GM12892 (cell line): ENCODE data around the gene RIBC2.
A peak's percentile ranks its signal among the peaks of the same experiment; 100 is the strongest.
"Not testable (repeated sequence)": the region's sequence is repeated elsewhere in the genome, so short reads cannot be mapped to it uniquely, and the experiment has no call there.

Experiments used
- DNase-seq: peaks from one replicate; pipeline ENCODE4 v3.0.0; 2011; ENCODE audit not compliant: insufficient read length
- FAIRE-seq: peaks from 2 replicates; lab custom pipeline; 2011; peaks lifted over from hg19 to GRCh38; lab: Jason Lieb, UNC
- POLR2A ChIP-seq: IDR thresholded peaks from 2 replicates; pipeline ENCODE4 v1.6.1; 2011; ENCODE audit warnings: low read depth, low read length, control low read depth
- POLR2AphosphoS5 ChIP-seq: IDR thresholded peaks from 2 replicates; pipeline ENCODE4 v1.6.1; 2011; ENCODE audit warnings: low read depth, low read length, control low read depth
- TAF1 ChIP-seq: IDR thresholded peaks from 2 replicates; pipeline ENCODE4 v1.6.1; 2011; ENCODE audit warnings: low read depth, mild to moderate bottlenecking, control low read depth, low read length, borderline replicate concordance

RIBC2 gene

GRCh38 chr22:45438336-45438735 lies 24.8 kb downstream of the RIBC2 start:
- no peak for TF ChIP-seq TAF1
- TF ChIP-seq POLR2A = no peak
- TF ChIP-seq POLR2AphosphoS5 = no peak
- DNase-seq (no peak), FAIRE-seq (no peak)

- FAIRE-seq, DNase-seq: not testable (repeated sequence)
These were observed 27.2 kb downstream of the RIBC2 start for GRCh38 chr22:45440688-45441087.

- TF ChIP-seq POLR2AphosphoS5 (no peak), POLR2A (no peak), TAF1 (no peak)
- no peak for DNase-seq
- peak; percentile 27 for FAIRE-seq
These were observed 27.6 kb downstream of the RIBC2 start for GRCh38 chr22:45441138-45441537.

GRCh38 chr22:45442116-45442515 lies 28.6 kb downstream of the RIBC2 start:
- no peak for FAIRE-seq
- TF ChIP-seq POLR2A (no peak), POLR2AphosphoS5 (no peak), TAF1 (no peak)
- no peak for DNase-seq

GRCh38 chr22:45444168-45444567 lies 30.7 kb downstream of the RIBC2 start:
- no peak for TF ChIP-seq TAF1
- no peak for TF ChIP-seq POLR2A
- TF ChIP-seq POLR2AphosphoS5 = no peak
- no peak for DNase-seq
- no peak for FAIRE-seq

- TF ChIP-seq TAF1 (no peak), POLR2AphosphoS5 (no peak), POLR2A (no peak)
- FAIRE-seq (no peak), DNase-seq (no peak)
These were observed 31.7 kb downstream of the RIBC2 start for GRCh38 chr22:45445031-45445710.

GRCh38 chr22:45446216-45446615 lies 32.7 kb downstream of the RIBC2 start:
- DNase-seq (no peak), FAIRE-seq (no peak)
- TF ChIP-seq TAF1 = no peak
- no peak for TF ChIP-seq POLR2AphosphoS5
- TF ChIP-seq POLR2A = no peak

- FAIRE-seq, DNase-seq: not testable (repeated sequence)
These were observed 34.1 kb downstream of the RIBC2 start for GRCh38 chr22:45447596-45447995.

GRCh38 chr22:45448431-45448830 lies 34.9 kb downstream of the RIBC2 start:
- TF ChIP-seq POLR2A (no peak), POLR2AphosphoS5 (no peak), TAF1 (no peak)
- DNase-seq (no peak), FAIRE-seq (no peak)

- FAIRE-seq, DNase-seq: not testable (repeated sequence)
These were observed 35.9 kb downstream of the RIBC2 start for GRCh38 chr22:45449442-45449841.

- FAIRE-seq (no peak), DNase-seq (no peak)
- TF ChIP-seq TAF1 (no peak), POLR2AphosphoS5 (no peak), POLR2A (no peak)
These were observed 36.8 kb downstream of the RIBC2 start for GRCh38 chr22:45450101-45450785.

- no peak for DNase-seq
- TF ChIP-seq POLR2A = no peak
- no peak for TF ChIP-seq POLR2AphosphoS5
- no peak for TF ChIP-seq TAF1
These were observed 37.6 kb downstream of the RIBC2 start for GRCh38 chr22:45450921-45451651.

More at GRCh38 chr22:45450921-45451651, 37.6 kb downstream of the RIBC2 start:
- no peak for FAIRE-seq
